Mucosa of descending colon (tissue), 3 donors: ENCODE measurements around the gene PTK6. TPM values are rescaled to one million over a fixed set of nuclear protein-coding genes. Genes with fewer than 3 reads are reported as not detected.
"Not testable (repeated sequence)": the region's sequence is repeated elsewhere in the genome, so short reads cannot be mapped to it uniquely, and the experiment has no call there.

Experiments
- ATAC-seq: fragments of 200-7000 bp; cut with Tn5 transposase; one replicate; pipeline ENCODE4 v1.9.1; 2020; ENCODE audit warnings: mild to moderate bottlenecking, moderate library complexity
- DNase-seq, 3 donors: peaks; one replicate each; pipeline ENCODE4 v3.0.0-alpha.2; 2020
- H3K36me3 ChIP-seq: fragments of 200-600 bp; one replicate; pipeline ENCODE4 v1.8.0; 2021; ENCODE audit warnings: low read depth, mild to moderate bottlenecking
- H3K4me1 ChIP-seq: fragments of 200-600 bp; one replicate; pipeline ENCODE4 v1.8.0; 2021; ENCODE audit warnings: low read depth, mild to moderate bottlenecking
- H3K4me3 ChIP-seq: fragments of 200-600 bp; one replicate; pipeline ENCODE4 v1.8.0; 2021; ENCODE audit warnings: mild to moderate bottlenecking
- H3K9me3 ChIP-seq: fragments of 200-600 bp; one replicate; pipeline ENCODE4 v1.8.0; 2021; ENCODE audit warnings: mild to moderate bottlenecking
- CTCF ChIP-seq: fragments of 200-600 bp; IDR thresholded peaks from one replicate; pipeline ENCODE4 v1.8.0; 2022; ENCODE audit warnings: antibody characterized with exemption, mild to moderate bottlenecking
- intact Hi-C, 2 donors: fragments of 100-400 bp; cut with DNase I in 1 of 2; cut with micrococcal nuclease in 1 of 2; formaldehyde crosslinking; loops; one replicate each; pipeline versions ENCODE4 v1.11.0 to v1.11.1; 2022; cut with DNase I, micrococcal nuclease
- total RNA-seq, 3 donors: library from RNA; stranded (reverse); fragmentation: NEBNext Ultra II Directional in 2 of 3; extraction: Animal tissue kit (Norgen Biotek cat#: 25700) in 2 of 3; gene quantifications; one replicate each; pipeline versions ENCODE4 v1.2.1 to v1.2.4, GENCODE V29; 2021 to 2023
- donor health status: DM: no; HTN: no; CAD: no; lungs with moderate emphysema.
- donor health status: DM: no; HTN: no; CAD: no.
- donor health status: DM: no; HTN: yes; CAD: no.

PTK6 gene
- total RNA-seq, 3 donors from 2014 or later: 39.5 to 91.7 (median 87.1) TPM

- intact Hi-C loops: no loop called here
- no peak for TF ChIP-seq CTCF
- ATAC-seq: peak; percentile 8
Observed at GRCh38 chr20:63483834-63484233, 53.3 kb downstream of the PTK6 start.

GRCh38 chr20:63482021-63482587 is 55.1 kb downstream of the PTK6 start:
- H3K9me3 ChIP-seq: no peaks in the 10 kb centered on the region
- H3K36me3 ChIP-seq: no peaks in the 10 kb centered on the region
- ATAC-seq: no peak
- no peaks in the 10 kb centered on the region for H3K4me1 ChIP-seq
- intact Hi-C loops: no loop called here
- no peak overlapping the region for H3K4me3 ChIP-seq
- no peak for DNase-seq
- TF ChIP-seq CTCF: no peak

More at GRCh38 chr20:63483834-63484233, 53.3 kb downstream of the PTK6 start:
- H3K4me3 ChIP-seq: no peak overlapping the region
- no peaks in the 10 kb centered on the region for H3K9me3 ChIP-seq
- H3K4me1 ChIP-seq: no peaks in the 10 kb centered on the region
- no peak for DNase-seq
- no peaks in the 10 kb centered on the region for H3K36me3 ChIP-seq

GRCh38 chr20:63481503-63481902 is 55.7 kb downstream of the PTK6 start:
- Histone ChIP-seq H3K4me3 (no peak overlapping the region), H3K4me1 (no peaks in the 10 kb centered on the region), H3K36me3 (no peaks in the 10 kb centered on the region), H3K9me3 (no peaks in the 10 kb centered on the region)
- DNase-seq (no peak), ATAC-seq (no peak)
- no peak for TF ChIP-seq CTCF
- intact Hi-C loops: no loop called here

- H3K9me3 ChIP-seq, H3K4me1 ChIP-seq, H3K4me3 ChIP-seq, intact Hi-C loops, DNase-seq, H3K36me3 ChIP-seq: not testable (repeated sequence)
- ATAC-seq: peak; percentile 33
Observed at GRCh38 chr20:63479695-63480419, 57.3 kb downstream of the PTK6 start.

GRCh38 chr20:63478346-63479302 is 58.6 kb downstream of the PTK6 start:
- no peaks in the 10 kb centered on the region for H3K36me3 ChIP-seq
- DNase-seq: no peak
- H3K4me1 ChIP-seq: no peaks in the 10 kb centered on the region
- no peak overlapping the region for H3K4me3 ChIP-seq
- H3K9me3 ChIP-seq: no peaks in the 10 kb centered on the region
- ATAC-seq: no peak
- TF ChIP-seq CTCF: no peak
- intact Hi-C loops: no loop called here

Other genes starting within 250 kb of the PTK6 start
- not detected for gene COL20A1, start 244.2 kb downstream of the PTK6 start, total RNA-seq
- not detected for gene CHRNA4, start 176.0 kb downstream of the PTK6 start, total RNA-seq
- 1 to 10 TPM in 1 of 3 donors, not detected in 2; 1.4 TPM for gene KCNQ2, start 64.7 kb downstream of the PTK6 start, total RNA-seq
- 10 to 100 TPM in 1 of 3 donors, 1 to 10 TPM in 2; 1.3 to 15.0 (median 2.7) TPM for gene EEF1A2, start 38.3 kb downstream of the PTK6 start, total RNA-seq
- 100 to 1,000 TPM; 263 to 672 (median 537) TPM for gene PPDPF, start 16.6 kb downstream of the PTK6 start, total RNA-seq
- under 1 TPM; 0.25 to 0.52 (median 0.27) TPM for gene SRMS, start 10.4 kb upstream of the PTK6 start, total RNA-seq
- gene FNDC11, start 16.8 kb upstream of the PTK6 start, total RNA-seq: under 1 TPM in 2 of 3 donors, not detected in 1; 0.19 to 0.25 TPM
- 10 to 100 TPM; 35.4 to 49.3 (median 36.2) TPM for gene HELZ2, start 36.9 kb upstream of the PTK6 start, total RNA-seq
- 10 to 100 TPM; 10.3 to 12.8 (median 11.4) TPM for gene GMEB2, start 89.7 kb upstream of the PTK6 start, total RNA-seq
- 10 to 100 TPM in 1 of 3 donors, 1 to 10 TPM in 2; 2.7 to 19.7 (median 6.7) TPM for gene STMN3, start 116.0 kb upstream of the PTK6 start, total RNA-seq
- gene RTEL1, start 120.9 kb upstream of the PTK6 start, total RNA-seq: 10 to 100 TPM; 23.5 to 42.8 (median 34.2) TPM
- gene TNFRSF6B, start 159.3 kb upstream of the PTK6 start, total RNA-seq: 10 to 100 TPM in 1 of 3 donors, not detected in 2; 19.7 TPM
- 10 to 100 TPM; 64.5 to 69.7 (median 68.6) TPM for gene ARFRP1, start 170.6 kb upstream of the PTK6 start, total RNA-seq
- gene ZGPAT, start 170.7 kb upstream of the PTK6 start, total RNA-seq: 10 to 100 TPM; 24.3 to 34.0 (median 31.7) TPM
- 10 to 100 TPM; 10.4 to 11.2 (median 10.8) TPM for gene LIME1, start 199.3 kb upstream of the PTK6 start, total RNA-seq
- gene SLC2A4RG, start 202.4 kb upstream of the PTK6 start, total RNA-seq: 10 to 100 TPM; 44.9 to 65.0 (median 50.6) TPM